Nephron (organoid): ENCODE measurements around the gene IQGAP2.

ENCODE experiments used
- H3K27ac Mint-ChIP-seq, 3 experiments: 2 replicates each; pipeline ENCODE4 v1.8.0; 2020; ENCODE audit warnings: mixed read lengths in 3 of 3, mild to moderate bottlenecking in 2 of 3, moderate library complexity in 1 of 3
- H3K27me3 Mint-ChIP-seq: 2 replicates; pipeline ENCODE4 v1.8.0; 2021; ENCODE audit warnings: low read depth, mild to moderate bottlenecking, moderate library complexity, mixed read lengths
- H3K36me3 Mint-ChIP-seq: 2 replicates; pipeline ENCODE4 v1.8.0; 2020; ENCODE audit warnings: low read depth, mixed read lengths
- H3K4me1 Mint-ChIP-seq: 2 replicates; pipeline ENCODE4 v1.8.0; 2020; ENCODE audit warnings: mixed read lengths
- H3K4me3 Mint-ChIP-seq, 3 experiments: 2 replicates each; pipeline ENCODE4 v1.8.0; 2020; ENCODE audit warnings: mild to moderate bottlenecking in 3 of 3, mixed read lengths in 3 of 3, moderate library complexity in 2 of 3
- H3K9me3 Mint-ChIP-seq: 2 replicates; pipeline ENCODE4 v1.8.0; 2020; ENCODE audit warnings: mixed read lengths
- CTCF ChIP-seq, 3 experiments: fragments of 200-600 bp; sonication (generic); IDR thresholded peaks; one replicate each; pipeline ENCODE4 v1.5.0; 2021; ENCODE audit warnings: antibody characterized with exemption in 3 of 3; ENCODE audit not compliant: unreplicated experiment in 3 of 3

The IQGAP2 gene

GRCh38 chr5:76552546-76552945 is 149.5 kb downstream of the IQGAP2 start:
- Mint-ChIP-seq H3K4me1 (peaks cover 17% of the 10 kb centered on the region), H3K36me3 (peaks cover 9% of the 10 kb centered on the region), H3K9me3 (peaks cover 10% of the 10 kb centered on the region), H3K27me3 (no peaks in the 10 kb centered on the region), H3K27ac (peak overlapping the region; percentile 36 to 83 (median 41)), H3K4me3 (no peak overlapping the region)
- no peak for TF ChIP-seq CTCF (IDR thresholded peaks at IDR 0.05; ENCODE audit: unreplicated experiment in 3 of 3)

GRCh38 chr5:76553251-76553650 is 150.2 kb downstream of the IQGAP2 start:
- H3K36me3 Mint-ChIP-seq: peaks cover 9% of the 10 kb centered on the region
- H3K4me3 Mint-ChIP-seq: no peak overlapping the region
- peak overlapping the region; percentile 26 to 74 (median 41) for H3K27ac Mint-ChIP-seq
- TF ChIP-seq CTCF (IDR thresholded peaks at IDR 0.05; ENCODE audit: unreplicated experiment in 3 of 3): no peak
- peaks cover 12% of the 10 kb centered on the region for H3K4me1 Mint-ChIP-seq
- peaks cover 10% of the 10 kb centered on the region for H3K9me3 Mint-ChIP-seq
- peaks cover 3% of the 10 kb centered on the region for H3K27me3 Mint-ChIP-seq

- peaks cover 8% of the 10 kb centered on the region for H3K4me1 Mint-ChIP-seq
- H3K27ac Mint-ChIP-seq: peak overlapping the region in 2 of 3 experiments; percentile 11 to 31
- peaks cover 7% of the 10 kb centered on the region for H3K9me3 Mint-ChIP-seq
- peaks cover 3% of the 10 kb centered on the region for H3K27me3 Mint-ChIP-seq
- no peak for TF ChIP-seq CTCF (IDR thresholded peaks at IDR 0.05; ENCODE audit: unreplicated experiment in 3 of 3)
- peaks cover 9% of the 10 kb centered on the region for H3K36me3 Mint-ChIP-seq
- no peak overlapping the region for H3K4me3 Mint-ChIP-seq
Observed at GRCh38 chr5:76555114-76555513, 152.0 kb downstream of the IQGAP2 start.

GRCh38 chr5:76555717-76556116 is 152.6 kb downstream of the IQGAP2 start:
- no peak for TF ChIP-seq CTCF (IDR thresholded peaks at IDR 0.05; ENCODE audit: unreplicated experiment in 3 of 3)
- Mint-ChIP-seq H3K36me3 (peaks cover 9% of the 10 kb centered on the region), H3K4me3 (no peak overlapping the region), H3K9me3 (peaks cover 7% of the 10 kb centered on the region), H3K27me3 (peaks cover 3% of the 10 kb centered on the region), H3K27ac (no peak overlapping the region), H3K4me1 (peaks cover 8% of the 10 kb centered on the region)

DNA sequence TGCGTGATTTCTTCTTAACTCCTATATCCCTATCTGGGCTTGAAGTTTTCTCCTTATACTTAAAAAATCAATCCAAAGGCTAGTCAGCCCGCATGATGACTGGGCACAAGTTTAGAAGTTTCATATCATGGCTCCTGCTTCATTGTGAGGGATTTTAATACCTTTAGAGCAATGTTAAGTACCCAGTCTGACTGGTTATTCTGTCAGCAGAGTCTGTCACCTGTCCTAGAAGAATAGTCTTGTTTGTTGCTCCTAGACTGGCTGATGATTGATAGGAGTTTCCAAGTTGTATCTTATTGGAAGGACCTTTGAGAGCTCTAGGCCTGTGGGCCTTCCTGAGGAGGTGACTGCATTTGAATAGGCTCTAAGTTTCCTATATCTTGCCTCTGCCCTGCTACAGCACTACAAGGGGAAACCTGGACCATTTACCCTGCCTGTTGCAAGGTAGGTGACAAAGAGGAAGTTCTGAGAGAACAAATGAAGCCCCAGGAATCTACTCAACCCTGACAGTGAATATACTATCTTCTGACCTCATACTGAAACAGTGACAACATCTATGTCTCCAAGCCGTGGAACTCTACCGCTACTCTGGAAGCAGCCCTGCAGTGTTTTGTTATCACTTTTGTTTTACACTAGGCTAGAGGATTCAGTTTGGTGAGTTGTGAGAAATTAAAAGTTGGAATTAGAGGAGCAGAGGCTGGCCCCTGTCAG is 153.6 kb downstream of the IQGAP2 start:
- H3K4me3 Mint-ChIP-seq: no peak overlapping the region
- TF ChIP-seq CTCF (IDR thresholded peaks at IDR 0.05; ENCODE audit: unreplicated experiment in 3 of 3): no peak
- peaks cover 7% of the 10 kb centered on the region for H3K9me3 Mint-ChIP-seq
- peaks cover 3% of the 10 kb centered on the region for H3K27me3 Mint-ChIP-seq
- H3K27ac Mint-ChIP-seq: peak overlapping the region in 1 of 3 experiments; percentile 58
- peaks cover 12% of the 10 kb centered on the region for H3K4me1 Mint-ChIP-seq
- H3K36me3 Mint-ChIP-seq: peaks cover 9% of the 10 kb centered on the region
